VCaP (cell line): ENCODE measurements around the gene SMOC1.

Experiments used
- H3K27ac ChIP-seq: fragments of 450-650 bp; 2 replicates; pipeline ENCODE4 v1.5.1; 2017
- CTCF ChIP-seq: fragments of 450-650 bp; conservative IDR thresholded peaks from 2 replicates; pipeline ENCODE4 v1.5.1; 2017; ENCODE audit warnings: mild to moderate bottlenecking, moderate library complexity

Gene SMOC1

GRCh38 chr14:69919815-69920214 is 40.6 kb downstream of the SMOC1 start:
- no peak for TF ChIP-seq CTCF

GRCh38 chr14:69921052-69921451 is 41.8 kb downstream of the SMOC1 start:
- no peak for TF ChIP-seq CTCF
- H3K27ac ChIP-seq: peak overlapping the region; percentile 74

More at GRCh38 chr14:69919815-69920214, 40.6 kb downstream of the SMOC1 start:
- no peak overlapping the region for H3K27ac ChIP-seq

- TF ChIP-seq CTCF: no peak
- peak overlapping the region; percentile 74 for H3K27ac ChIP-seq
Observed at GRCh38 chr14:69922198-69922597, 43.0 kb downstream of the SMOC1 start.

- H3K27ac ChIP-seq: no peak overlapping the region
- TF ChIP-seq CTCF: no peak
Observed at GRCh38 chr14:69924201-69924600, 45.0 kb downstream of the SMOC1 start.

GRCh38 chr14:69928111-69928523 is 48.9 kb downstream of the SMOC1 start:
- H3K27ac ChIP-seq: no peak overlapping the region
- TF ChIP-seq CTCF: no peak

- no peak for TF ChIP-seq CTCF
- H3K27ac ChIP-seq: no peak overlapping the region
Observed at GRCh38 chr14:69930780-69931379, 51.7 kb downstream of the SMOC1 start.

GRCh38 chr14:69931960-69932359 is 52.7 kb downstream of the SMOC1 start:
- TF ChIP-seq CTCF: no peak
- no peak overlapping the region for H3K27ac ChIP-seq
